GM19023 (cell line): ENCODE data around the gene NOC2L.
"Not testable (repeated sequence)": the region's sequence is repeated elsewhere in the genome, so short reads cannot be mapped to it uniquely, and the experiment has no call there.

ENCODE experiments used
- ATAC-seq: cut with Tn5 transposase; IDR thresholded peaks from one replicate; pipeline ENCODE4 v1.9.1; 2021; ENCODE audit warnings: mild to moderate bottlenecking, moderate library complexity; ENCODE audit not compliant: unreplicated experiment

The NOC2L gene

GRCh38 chr1:962381-963300 lies 3.6 kb upstream of the NOC2L start:
- no peak for ATAC-seq

DNA sequence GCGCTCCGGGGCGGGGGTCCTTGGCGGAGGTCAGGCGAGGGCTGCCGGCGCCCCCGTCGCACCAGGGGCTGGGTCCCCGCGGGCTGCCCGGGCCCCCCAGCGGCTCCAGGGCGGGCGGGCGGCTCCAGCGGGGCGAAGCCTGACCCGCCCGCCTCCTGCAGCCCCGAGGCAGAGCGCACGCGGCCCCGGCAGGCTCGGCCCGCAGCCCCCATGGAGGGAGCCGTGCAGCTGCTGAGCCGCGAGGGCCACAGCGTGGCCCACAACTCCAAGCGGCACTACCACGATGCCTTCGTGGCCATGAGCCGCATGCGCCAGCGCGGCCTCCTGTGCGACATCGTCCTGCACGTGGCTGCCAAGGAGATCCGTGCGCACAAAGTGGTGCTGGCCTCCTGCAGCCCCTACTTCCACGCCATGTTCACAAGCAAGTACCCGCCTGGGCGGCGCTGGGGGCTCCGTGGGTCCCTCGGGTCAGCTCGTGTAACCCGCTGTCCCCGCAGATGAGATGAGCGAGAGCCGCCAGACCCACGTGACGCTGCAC lies 2.1 kb upstream of the NOC2L start:
- no peak for ATAC-seq

GRCh38 chr1:960363-961131 lies 1.5 kb upstream of the NOC2L start, which contains the start of gene KLHL17:
Gene KLHL17, plus strand, starts transcription at chr1:960584. Its CDS starts 110 bp downstream, at chr1:960694.
- no peak for ATAC-seq

DNA sequence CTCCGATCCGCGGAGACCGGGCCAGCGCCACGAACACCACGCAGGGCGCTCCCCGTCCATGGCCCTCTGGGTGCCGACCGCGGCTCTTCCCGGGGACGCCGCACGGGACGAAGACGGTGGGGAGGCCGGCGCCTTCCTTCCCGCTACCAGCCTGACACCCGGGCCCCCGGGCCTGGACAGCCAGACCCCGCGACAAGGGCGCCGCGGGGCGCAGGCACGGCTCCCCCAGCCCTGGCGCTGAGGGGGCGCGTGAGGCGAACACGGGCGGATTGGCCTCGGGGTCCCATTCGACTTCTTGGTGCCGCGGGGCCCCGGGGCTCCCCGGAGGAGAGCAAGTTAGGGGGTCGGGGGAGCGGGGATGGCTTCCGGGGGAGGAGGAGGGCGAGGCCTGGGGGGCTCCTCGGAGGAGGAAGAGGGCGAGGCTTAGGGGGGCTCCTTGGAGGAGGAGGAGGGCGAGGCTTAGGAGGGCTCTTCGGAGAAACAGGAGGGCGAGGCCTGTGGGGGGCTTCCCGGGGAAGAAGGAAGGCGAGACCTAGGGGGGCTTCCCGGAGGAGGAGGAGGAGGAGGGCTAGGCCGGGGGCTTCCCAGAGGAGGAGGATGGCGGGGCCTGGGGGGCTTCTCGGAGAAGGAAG lies 791 bp upstream of the NOC2L start:
- ATAC-seq = no peak

DNA sequence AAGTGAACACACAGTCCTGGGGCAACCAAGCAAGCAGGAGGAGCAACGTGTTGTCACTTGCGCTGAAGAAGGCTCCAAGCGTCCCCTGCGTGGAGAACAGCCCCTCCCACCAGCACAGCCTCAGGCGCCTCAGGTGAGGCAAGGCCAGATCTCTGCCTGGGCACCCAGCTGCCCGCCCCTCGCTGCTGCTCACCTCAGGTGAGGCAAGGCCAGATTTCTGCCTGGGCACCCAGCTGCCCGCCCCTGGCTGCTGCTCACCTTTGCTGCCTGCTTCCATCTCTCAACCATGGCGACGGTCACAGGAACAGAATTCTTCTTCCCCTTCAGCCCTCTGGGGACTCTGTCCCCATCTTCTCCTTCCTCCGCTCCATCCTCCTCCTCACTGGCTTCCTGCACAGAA lies 2.4 kb downstream of the NOC2L start:
- no peak for ATAC-seq

DNA sequence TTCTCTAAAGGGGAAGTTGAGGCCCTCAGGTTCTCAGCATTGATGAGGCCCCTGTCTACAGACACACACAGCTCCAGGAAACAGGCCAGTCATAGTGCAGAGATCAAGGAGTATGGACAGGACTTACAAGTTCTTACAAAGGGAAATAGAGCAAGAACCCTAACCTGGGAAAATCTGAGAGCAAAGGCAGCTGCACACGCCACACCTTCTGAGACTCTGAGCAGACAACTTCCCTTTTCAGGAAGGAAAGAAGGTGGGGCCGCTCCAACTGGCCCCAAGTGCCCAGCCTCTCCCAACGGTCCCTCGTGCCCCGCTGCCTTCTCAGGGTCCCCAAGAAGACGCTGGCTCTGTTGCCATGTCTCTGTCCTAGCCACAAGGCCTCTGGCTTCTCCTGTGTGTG lies 3.6 kb downstream of the NOC2L start:
- no peak for ATAC-seq

DNA sequence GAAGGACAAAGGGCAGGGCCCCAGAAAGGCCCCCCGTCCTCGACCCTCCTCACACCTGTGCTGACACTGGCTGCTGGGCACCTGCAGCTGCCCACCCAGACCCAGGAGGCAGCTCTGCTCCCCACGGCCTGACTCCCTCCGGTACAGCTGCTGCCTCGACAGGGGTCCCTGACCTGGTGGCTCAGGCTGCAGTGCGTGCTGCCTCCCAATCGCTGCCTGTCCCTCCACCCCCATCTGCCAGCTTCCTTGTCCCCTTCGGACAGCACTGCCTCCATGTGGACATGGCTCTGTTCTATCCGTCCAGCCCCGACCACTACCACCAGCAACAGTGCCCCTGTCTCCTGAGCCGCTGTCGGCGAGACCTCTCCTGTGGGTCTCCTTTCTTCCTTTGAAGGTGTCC lies 4.1 kb downstream of the NOC2L start:
- no peak for ATAC-seq

DNA sequence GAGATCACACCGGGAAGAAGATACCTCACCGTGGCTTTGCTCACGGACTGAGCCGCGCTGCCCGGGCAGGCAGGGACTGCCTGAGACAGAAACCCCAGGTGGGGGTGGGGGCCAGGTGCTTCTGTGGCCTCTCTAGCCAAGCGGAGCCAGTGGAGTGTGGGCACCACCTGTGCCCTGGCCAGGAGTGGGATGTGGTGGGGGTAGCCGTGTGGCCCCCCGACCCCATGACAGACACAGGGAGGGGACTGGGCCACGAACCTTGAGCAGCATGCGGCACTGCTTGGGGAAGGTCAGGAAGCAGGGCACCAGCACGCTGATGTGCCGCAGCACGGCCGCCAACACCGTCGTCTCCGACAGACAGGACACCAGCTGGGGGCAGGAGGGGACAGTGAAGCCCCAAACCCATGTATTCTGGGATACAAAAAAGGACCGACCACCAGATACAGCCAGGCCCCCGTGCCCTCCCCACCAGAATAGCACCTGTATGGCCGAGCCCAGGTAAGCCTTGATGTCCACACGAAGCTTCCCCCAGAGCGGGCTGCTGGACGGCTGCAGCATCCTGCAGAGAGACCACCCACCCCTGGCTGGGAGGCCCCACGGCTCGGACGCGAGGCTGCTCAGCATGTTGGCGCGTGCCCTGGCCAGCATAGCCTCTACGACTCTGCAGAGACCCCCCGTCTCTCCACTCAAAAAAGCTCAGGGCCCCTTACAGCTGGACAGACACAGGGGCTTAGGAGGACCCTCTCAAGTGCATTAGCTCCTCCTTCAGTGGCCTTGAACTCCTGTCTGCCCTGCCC lies 5.3 kb downstream of the NOC2L start:
- no peak for ATAC-seq

GRCh38 chr1:952603-953002 lies 6.5 kb downstream of the NOC2L start:
- ATAC-seq = no peak

DNA sequence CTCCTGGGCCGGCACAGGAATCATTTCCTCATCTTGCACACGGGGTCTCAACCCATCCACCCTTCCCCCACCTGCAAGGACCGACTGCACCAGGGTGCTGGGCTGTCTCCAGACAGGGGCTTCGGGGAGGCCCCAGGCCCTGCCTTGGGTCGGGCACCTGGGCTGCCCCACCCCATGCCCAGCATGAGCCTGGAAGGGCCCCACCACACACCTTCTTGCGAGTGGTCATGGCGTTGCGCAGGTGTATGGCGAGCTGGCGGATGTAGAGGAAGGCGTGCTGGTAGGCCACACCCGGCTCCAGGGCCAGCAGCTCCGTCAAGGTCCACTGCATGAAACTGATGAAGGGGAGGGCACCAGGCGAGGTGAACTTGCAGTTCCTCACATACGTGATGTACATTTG lies 6.9 kb downstream of the NOC2L start:
- ATAC-seq = no peak

GRCh38 chr1:951364-951763 lies 7.7 kb downstream of the NOC2L start:
- ATAC-seq = no peak

DNA sequence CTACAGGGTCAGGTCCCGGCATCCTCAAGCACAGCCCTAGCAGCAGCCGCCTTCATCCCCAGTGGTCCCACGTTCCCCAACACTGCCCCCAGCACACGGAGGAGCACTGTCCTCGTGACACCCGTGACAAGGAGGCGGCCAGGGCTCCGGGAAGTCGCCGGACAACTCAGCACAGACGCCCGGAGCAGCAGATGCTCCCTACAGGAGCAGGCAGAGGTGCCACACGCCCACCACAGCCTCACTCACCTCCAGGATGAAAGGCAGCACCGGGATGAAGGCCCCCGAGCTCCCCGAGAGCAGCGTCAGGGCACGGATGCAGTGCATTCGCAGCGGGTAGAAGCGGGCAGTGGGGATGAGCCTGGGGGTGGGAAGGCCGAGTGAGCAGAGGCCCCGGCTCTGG lies 8.2 kb downstream of the NOC2L start:
- ATAC-seq = no peak

GRCh38 chr1:950268-950667 lies 8.8 kb downstream of the NOC2L start:
- no peak for ATAC-seq

DNA sequence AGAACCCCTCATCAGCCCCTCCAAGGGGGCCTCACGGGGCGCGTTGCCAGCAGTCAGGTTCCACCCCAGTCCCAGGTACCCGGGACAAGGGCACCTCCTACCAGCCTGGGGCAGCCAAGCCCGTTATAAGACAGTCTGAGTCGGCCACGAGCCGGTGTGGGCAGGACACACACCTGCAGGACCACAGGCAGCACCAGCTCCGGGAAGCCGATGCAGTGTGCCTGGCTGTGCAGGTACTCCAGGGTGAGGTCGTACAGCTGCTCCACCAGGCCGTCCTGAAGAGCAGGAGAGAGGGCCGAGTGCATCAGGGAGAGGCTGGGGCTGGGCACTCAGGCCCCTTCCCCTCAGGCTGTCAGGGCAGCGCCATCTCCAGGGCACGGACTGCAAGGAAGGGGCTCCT lies 11.1 kb downstream of the NOC2L start:
- no peak for ATAC-seq

- not testable (repeated sequence) for ATAC-seq
Measured at GRCh38 chr1:946811-947210, 12.2 kb downstream of the NOC2L start.

GRCh38 chr1:945688-946556 lies 13.1 kb downstream of the NOC2L start:
- ATAC-seq = no peak

- ATAC-seq = no peak
Measured at GRCh38 chr1:944341-945325, 14.4 kb downstream of the NOC2L start.
